KG1 (cell line): Measurements from ENCODE around the gene LCLAT1.

Source experiments
- DNase-seq: peaks from one replicate; lab custom pipeline; 2025; lab: John Stamatoyannopoulos, UW

Gene LCLAT1

GRCh38 chr2:30447149-30448045 lies at the start of gene LCLAT1:
TSS of gene LCLAT1 (plus strand) at chr2:30447246. CDS start at chr2:30525591, 78,345 bp downstream.
- peak; percentile 67 for DNase-seq

DNA sequence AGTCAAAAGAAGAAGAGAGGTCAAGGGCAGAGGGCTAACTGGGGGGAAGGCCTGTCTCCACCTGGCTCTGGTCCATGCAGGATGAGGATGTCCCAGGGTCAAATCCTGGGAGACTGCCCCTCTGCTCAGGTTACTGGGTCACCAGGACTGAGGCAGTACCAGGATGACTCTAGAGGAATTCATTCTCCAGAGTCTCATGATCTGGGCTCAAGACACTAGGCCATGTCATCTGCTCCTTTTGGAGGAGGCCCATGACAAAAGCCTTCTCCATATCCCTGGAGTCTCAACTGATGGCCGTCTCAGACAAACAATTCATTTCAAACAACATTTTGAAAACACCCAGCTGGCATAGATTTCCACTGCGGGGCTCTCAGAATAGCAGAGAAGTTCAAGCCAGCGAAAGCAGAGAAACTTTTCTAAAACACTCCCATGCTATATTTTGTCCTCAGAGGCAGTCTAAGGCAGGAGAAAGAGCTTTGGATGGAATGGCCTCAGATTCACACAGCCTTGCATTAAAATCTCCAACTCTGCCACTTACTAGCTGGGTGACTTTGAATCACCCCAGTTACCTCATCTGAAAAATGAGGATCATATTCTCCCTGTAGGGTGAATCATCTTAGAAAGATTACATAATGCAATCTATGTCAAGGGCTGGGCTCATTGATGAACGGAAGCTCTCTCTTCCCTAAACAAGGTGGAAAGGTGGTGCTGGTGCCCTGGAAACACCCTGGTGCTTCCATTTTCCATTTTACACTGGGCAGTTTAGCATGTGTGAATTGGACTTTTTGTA lies 48.8 kb upstream of the LCLAT1 start:
- no peak for DNase-seq

DNA sequence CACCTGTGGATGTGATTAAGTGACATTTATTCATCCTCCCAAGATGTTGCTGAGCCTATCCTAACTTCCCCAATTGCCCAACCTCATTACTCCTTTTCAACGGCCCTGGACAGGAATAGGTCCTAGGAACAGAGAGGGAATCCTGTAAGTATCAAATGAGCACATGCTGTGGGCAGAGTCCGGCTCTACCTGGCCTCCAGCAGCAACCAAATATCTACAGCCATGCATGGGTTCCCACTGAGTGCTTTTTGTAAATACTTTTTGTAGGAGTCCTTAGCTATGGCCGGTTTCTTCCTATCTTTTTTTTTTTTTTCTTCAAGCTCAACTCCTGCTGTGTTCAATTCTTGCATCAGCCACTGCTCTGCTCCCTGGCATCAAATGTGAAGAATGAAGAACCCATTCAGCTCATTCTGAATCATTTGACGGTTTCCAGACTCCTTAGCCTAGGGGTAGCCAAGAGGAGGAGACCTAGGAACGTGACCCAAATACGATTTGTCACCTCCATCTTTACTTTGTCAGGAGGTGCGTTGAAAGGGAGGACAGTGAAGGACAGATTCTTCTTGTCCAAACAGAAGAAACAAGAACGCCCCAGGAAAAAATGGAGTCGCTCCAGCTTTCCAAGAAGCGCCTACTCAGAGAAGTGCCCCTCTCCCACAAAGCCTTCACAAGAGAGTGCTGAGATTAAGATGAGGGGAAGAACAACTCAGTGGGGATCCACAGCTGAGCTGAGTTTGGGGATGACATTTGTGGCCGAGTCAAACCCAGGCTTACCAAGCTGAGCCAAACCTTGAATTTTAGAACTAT lies 46.7 kb upstream of the LCLAT1 start:
- DNase-seq, result no peak

- no peak for DNase-seq
These were observed 44.4 kb upstream of the LCLAT1 start for GRCh38 chr2:30402441-30403182.

DNA sequence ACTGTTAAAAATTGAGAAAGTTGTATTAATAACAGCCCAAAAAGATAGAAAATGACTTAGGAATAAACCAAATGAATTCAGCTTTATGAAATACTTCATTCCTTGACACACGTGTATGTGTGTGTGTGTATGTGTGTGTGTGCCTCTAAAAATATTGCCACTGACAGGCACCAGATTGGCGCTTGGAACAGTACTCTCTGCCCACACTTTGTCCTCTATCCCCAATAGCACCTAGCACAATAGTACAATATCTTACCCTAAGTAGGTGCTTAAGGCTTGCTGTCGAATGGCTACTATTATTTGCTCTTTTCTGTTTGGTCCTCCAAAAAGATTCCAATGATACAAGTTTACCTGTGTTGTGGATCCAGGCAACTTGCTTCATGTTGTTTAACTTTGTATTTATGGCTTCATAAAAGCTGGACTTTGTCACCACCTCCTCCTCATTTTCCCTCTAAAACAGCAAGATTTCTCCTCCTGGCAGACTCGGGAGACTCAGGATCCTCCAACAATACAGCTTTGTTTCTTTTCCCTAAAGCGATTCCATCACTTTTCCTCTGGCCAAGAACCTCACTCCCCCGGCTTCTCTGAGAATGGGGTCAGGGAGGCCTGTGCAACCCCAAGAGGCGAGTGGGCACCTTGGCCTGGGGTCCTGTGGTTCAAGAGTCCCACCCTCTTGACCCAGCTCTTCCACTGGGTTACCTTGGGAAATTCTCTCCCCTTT lies 43.3 kb upstream of the LCLAT1 start:
- DNase-seq, result no peak

DNA sequence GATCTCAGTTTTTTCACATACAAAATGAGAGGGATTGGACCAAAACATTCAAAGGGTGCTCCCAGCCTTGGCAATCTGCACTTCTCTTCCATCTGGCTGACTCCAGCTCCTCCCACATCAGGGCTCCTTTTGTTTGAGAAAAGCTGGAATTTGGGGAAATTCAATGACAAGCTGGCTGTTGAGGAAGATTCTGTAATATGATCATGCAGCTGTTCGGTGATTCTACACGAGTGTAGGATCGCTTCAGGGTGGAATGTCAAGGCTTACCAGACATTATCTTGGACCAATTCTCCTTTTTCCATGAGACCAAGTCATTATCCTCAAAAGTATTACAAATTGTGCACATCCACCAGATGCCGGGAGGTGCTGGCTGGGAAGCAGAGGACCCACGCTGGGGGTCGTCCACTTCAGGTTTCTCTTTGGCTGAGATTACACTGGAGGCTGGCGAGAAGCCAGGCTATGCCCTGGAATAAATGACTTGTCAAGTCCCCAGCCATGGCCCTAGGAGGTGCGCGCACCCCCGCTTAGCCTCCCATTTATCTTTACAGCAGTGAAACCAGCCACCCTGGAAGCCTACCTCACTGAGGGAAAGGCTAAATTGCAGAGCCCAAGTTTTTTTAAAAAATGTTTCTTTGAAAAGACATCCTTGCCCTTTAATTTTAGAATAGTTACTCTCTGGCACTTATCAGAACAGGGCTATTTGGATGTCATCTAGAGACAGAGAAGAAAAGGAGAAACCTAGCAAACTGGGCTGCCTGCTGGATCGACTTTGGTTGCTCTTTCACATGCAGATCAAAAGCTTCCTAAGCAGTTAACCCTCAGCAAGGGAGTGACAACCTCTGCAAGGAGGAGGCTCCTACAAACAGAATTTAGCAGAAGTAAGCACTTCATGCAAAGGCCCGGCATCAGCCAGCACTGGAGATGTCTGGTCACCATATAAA lies 42.5 kb upstream of the LCLAT1 start:
- no peak for DNase-seq

DNA sequence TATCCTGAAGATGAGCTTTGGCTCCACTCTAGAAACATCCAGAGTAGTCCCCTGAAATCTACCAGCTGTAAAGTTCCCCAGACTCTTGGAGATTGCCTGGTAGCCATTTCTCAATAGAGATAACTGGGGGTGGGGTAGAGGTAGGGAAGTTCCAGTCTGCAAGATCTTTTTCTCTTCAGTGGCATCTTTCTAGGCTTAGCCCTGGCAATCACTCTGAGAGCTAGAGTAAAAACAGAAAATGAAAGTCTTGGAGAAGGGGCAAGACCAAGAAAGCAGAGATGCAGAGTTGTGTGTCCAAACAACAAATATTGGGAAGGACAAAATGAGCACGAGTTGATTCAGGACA lies 41.8 kb upstream of the LCLAT1 start:
- no peak for DNase-seq

DNA sequence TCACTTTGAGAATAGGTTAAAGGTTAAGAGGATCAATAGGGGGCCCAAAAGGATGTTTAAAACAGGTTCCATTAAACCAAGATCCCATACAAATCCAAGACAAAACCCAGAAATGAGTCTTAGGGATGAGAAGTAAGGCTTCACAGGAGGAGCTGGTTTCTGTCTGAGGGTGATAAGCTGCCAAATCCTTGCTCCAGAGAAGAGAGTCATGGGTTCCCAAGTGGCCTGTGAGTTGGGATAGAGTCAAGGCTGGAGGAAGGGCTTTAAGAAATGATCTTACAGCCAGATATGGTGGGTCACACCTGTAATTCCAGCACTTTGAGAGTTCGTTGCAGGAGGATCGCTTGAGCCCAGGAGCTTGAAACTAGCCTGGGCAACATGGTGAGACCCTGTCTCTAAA lies 40.2 kb upstream of the LCLAT1 start:
- no peak for DNase-seq

DNA sequence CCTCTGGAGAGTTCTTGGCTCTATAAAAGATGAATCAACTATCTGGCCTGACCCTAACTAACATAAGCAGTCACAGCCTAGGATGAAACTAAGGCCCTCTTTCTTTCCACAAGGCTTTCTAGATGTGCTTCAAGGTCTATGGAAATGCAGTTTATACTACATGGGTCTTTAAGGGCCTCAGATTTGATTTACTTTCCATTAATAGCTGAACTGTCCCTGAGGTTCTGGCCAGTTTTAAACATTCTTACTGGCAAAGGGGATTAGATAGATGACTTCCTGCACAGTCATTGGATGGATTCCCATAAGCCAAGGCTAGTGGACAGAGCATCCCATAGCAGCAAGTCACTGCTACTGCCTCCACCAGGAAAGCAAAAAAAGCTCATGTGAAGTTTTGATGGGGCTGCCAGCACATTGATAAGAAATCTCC lies 38.1 kb upstream of the LCLAT1 start:
- DNase-seq, result no peak

- DNase-seq, result no peak
These were observed 36.8 kb upstream of the LCLAT1 start for GRCh38 chr2:30410217-30410616.

GRCh38 chr2:30412047-30412683 lies 34.9 kb upstream of the LCLAT1 start:
- no peak for DNase-seq

DNA sequence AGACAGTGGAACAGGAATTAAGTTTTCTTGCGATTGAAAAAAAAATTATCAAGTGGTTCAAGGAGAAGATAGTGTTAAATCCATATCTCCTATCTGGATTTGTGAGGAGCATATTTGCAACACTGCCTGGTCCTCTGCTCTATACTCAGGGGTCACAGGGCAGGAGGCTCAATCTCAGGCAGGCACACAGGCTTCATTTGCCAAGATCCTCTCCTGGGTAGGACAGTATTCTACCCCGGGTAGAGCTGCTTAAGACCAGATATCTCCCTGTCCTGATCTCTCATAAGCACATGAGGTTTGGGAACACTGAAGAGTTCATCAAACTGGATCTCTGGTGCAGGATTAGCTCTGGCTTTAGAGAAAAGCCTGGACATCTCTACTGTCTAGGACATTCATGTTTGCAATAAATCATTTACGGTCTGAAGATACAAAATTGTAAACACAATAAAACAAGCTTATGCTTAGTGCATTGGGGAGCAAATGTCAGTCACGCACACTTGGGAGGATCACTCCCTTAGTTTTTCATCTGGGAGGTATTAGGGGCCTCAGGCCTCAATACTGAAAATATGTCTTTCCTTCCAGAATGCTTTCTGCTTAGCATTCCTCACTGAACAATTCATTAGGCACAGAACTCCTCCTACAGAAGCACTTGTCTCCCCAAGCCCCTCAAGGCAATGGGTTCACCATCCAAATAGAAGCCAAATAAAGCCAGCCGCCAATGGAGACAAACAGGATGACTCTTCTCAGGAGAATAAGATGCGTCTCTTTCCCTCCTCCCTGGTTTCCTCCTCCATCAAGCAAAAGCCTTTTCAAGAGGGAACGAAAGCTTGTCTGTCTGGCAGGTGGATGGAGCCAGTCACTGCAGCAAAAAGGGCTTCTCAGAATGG lies 34.1 kb upstream of the LCLAT1 start:
- DNase-seq, result no peak

- DNase-seq, result no peak
These were observed 32.1 kb upstream of the LCLAT1 start for GRCh38 chr2:30414961-30415360.

DNA sequence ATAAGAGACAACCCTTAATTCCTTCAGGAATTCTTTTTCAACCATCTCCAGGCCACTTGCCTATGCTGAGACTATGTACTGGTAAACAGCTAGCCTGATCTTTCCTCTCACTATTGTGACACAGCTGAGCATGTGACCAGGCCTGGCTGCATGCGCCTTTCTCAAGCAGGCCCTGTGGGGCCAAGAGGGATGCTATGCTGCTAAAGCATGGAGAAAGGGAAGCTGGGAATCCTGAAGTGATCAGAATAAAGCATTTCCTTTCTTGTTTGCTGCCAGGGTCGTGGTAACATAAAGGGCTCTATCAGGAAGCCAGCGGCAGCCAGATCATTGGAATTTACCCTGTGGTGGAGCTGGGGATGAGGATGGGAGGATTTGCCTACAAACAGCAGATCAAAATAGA lies 29.8 kb upstream of the LCLAT1 start:
- no peak for DNase-seq

DNA sequence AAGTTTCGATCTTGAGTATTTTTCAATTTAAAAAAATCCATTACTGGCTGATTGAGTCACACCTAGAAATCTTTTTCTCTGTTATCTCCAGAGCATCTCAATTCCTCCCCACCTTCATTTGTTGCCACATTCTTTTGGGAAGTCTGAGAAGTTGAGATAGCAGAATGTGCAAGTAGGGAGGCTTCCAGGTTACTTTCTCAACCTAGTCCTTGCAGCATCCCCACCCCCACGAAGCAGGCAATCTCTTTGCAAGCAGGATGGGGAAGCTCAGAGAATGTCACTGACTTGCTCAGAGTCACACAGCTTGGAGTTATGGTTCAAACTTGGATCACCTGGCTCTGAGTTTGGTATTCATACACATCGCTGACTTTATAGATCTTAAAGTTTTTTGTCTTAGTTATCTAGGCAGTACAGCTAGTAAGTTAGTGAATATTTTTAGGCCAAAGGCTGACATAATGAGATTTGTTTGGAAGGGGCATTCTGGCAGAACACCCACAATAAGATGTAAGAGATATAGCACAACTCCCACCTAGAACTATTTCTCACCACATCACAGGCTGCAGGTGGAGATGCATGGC lies 25.9 kb upstream of the LCLAT1 start:
- DNase-seq, result no peak

DNA sequence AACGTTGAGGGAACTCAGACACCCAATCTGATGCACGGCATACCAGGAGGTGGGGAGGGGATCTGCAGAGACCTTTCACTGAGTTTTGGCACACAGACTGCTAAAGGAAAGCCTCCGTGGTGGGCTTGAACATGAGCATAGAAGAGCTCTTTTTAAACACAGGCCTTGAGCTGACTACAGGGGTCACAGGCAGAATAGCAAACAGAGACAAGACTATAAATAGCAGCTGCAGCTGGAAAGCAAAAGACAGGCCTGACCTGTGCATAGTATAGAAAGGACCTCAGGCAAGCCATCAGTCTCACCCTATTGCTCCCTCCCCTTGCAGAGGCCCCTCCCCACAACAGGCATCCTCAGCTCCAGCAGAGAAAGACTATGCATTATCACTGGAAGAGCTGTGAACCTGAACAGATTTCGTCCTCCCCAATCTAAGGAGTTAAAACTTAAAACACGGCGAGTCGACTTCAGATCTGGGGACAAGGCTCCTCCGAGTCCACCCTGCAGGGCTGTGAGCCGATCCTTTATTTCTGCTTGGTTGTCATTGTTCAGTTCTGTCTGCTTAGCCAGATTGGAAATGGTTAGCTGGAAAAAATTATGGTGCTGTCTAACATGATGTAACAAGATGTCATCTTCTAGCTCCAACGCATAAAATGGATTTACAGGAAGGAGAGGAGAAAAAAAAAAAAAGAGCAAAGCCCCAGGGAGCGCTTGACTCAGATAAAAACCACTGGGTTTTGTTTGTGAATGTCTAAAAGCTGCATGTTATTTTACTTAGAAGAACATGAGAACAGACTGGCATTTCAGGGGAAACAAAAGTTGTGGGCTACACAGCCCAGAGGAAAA lies 25.2 kb upstream of the LCLAT1 start:
- no peak for DNase-seq

DNA sequence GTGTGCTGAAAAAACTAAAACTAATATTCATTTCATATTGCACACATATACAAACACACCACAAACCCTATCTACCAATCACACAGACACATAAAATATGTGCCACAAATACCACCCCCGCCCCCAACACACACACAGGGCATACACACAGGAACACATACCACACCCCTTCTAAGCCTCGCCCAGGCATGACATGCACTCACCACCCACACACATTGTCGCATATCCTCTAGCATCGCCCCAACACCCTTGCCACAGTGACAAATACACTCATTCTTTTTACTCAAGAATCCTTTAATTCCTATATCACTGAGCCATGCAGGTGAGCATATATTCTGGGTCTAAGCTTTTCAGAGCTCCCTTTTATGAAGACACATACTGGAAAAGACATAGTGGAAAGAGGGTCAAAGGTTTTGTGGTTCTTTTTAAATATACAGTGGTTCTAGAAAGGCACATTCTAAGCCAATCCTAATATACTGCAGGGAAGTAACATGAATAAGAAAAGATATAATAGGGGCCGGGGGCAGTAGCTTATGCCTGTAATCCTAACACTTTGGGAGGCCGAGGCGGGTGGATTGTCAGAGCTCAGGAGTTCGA lies 24.5 kb upstream of the LCLAT1 start:
- DNase-seq, result no peak
